Neural cell (in vitro differentiated cells): ENCODE results near the gene CDH5. TPM values are rescaled to one million over a fixed set of nuclear protein-coding genes. Genes with fewer than 3 reads are reported as not detected.

Experiments
- H2AFZ ChIP-seq: fragments of 200-600, 300-800 bp; sonication (generic), shearing (Covaris generic); 2 replicates; pipeline ENCODE4 v1.6.0; 2014; ENCODE audit warnings: low read depth, mild to moderate bottlenecking, antibody characterized with exemption, low read length, moderate library complexity
- H3F3A ChIP-seq: fragments of 200-600 bp; shearing (Covaris generic); 2 replicates; pipeline ENCODE4 v1.6.1; 2016; ENCODE audit warnings: mild to moderate bottlenecking, moderate library complexity, mixed read lengths, antibody characterized with exemption, low read length; ENCODE audit not compliant: insufficient read depth, poor library complexity, severe bottlenecking
- H3K27ac ChIP-seq: fragments of 200-600, 300-800 bp; sonication (generic), shearing (Covaris generic); 2 replicates; pipeline ENCODE4 v1.5.1; 2014; ENCODE audit warnings: mild to moderate bottlenecking, low read length, moderate library complexity
- H3K27me3 ChIP-seq: fragments of 300-800, 200-600 bp; sonication (generic), shearing (Covaris generic); 2 replicates; pipeline ENCODE4 v1.6.0; 2014; ENCODE audit warnings: mild to moderate bottlenecking, low read depth, low read length, moderate library complexity; ENCODE audit not compliant: insufficient read depth
- H3K36me3 ChIP-seq: fragments of 300-800, 200-600 bp; sonication (generic), shearing (Covaris generic); 2 replicates; pipeline ENCODE4 v1.5.1; 2014; ENCODE audit warnings: mild to moderate bottlenecking, antibody characterized with exemption, low read length, moderate library complexity; ENCODE audit not compliant: insufficient read depth
- H3K4me2 ChIP-seq: fragments of 300-800, 200-600 bp; sonication (generic), shearing (Covaris generic); 2 replicates; pipeline ENCODE4 v1.6.0; 2014; ENCODE audit warnings: mild to moderate bottlenecking, low read length
- H3K4me3 ChIP-seq: fragments of 300-800, 200-600 bp; sonication (generic), shearing (Covaris generic); 2 replicates; pipeline ENCODE4 v1.5.1; 2014; ENCODE audit warnings: mild to moderate bottlenecking, low read length, moderate library complexity
- H3K79me2 ChIP-seq: fragments of 200-600 bp; shearing (Covaris generic); replicated peaks from 2 replicates; pipeline ENCODE4 v1.6.0; 2014; ENCODE audit warnings: mild to moderate bottlenecking, low read length, moderate library complexity; ENCODE audit not compliant: insufficient read depth
- H3K9ac ChIP-seq: fragments of 300-800, 200-600 bp; sonication (generic), shearing (Covaris generic); 2 replicates; pipeline ENCODE4 v1.6.1; 2016; ENCODE audit warnings: mild to moderate bottlenecking, low read length, mixed read lengths
- H3K9me2 ChIP-seq: fragments of 200-600 bp; shearing (Covaris generic); 2 replicates; pipeline ENCODE4 v1.6.1; 2016; ENCODE audit warnings: mild to moderate bottlenecking, low read length, mixed read lengths; ENCODE audit not compliant: insufficient read depth
- H3K9me3 ChIP-seq: fragments of 200-600, 300-800 bp; sonication (generic), shearing (Covaris generic); 2 replicates; pipeline ENCODE4 v1.6.1; 2016; ENCODE audit warnings: mild to moderate bottlenecking, mixed run types, low read length, moderate library complexity, mixed read lengths
- H4K20me1 ChIP-seq: fragments of 200-600 bp; shearing (Covaris generic); 2 replicates; pipeline ENCODE4 v1.6.1; 2016; ENCODE audit warnings: mild to moderate bottlenecking, mixed run types; ENCODE audit not compliant: insufficient read depth
- CTCF ChIP-seq: fragments of 450-650 bp; IDR thresholded peaks from 2 replicates; pipeline ENCODE4 v1.5.1; 2014; ENCODE audit warnings: antibody characterized with exemption, mild to moderate bottlenecking, moderate library complexity; ENCODE audit not compliant: poor library complexity, severe bottlenecking
- EP300 ChIP-seq: fragments of 450-650 bp; conservative IDR thresholded peaks from 2 replicates; pipeline ENCODE4 v1.6.1; 2014; ENCODE audit warnings: antibody characterized with exemption, mild to moderate bottlenecking, moderate library complexity; ENCODE audit not compliant: poor library complexity, severe bottlenecking
- EZH2 ChIP-seq: fragments of 200-600, 300-800 bp; shearing (Covaris generic), sonication (generic); IDR thresholded peaks from 2 replicates; pipeline ENCODE4 v1.6.1; 2014; ENCODE audit warnings: antibody characterized with exemption, low read length, borderline replicate concordance, mild to moderate bottlenecking; ENCODE audit not compliant: insufficient read depth, poor library complexity, severe bottlenecking
- MXI1 ChIP-seq: fragments of 450-650 bp; conservative IDR thresholded peaks from 2 replicates; pipeline ENCODE4 v1.6.1; 2014; ENCODE audit warnings: antibody characterized with exemption, mild to moderate bottlenecking; ENCODE audit not compliant: poor library complexity, severe bottlenecking
- POLR2AphosphoS5 ChIP-seq: IDR thresholded peaks from 2 replicates; pipeline ENCODE4 v1.6.1; 2012
- RAD21 ChIP-seq: fragments of 450-650 bp; conservative IDR thresholded peaks from 2 replicates; pipeline ENCODE4 v1.6.1; 2014; ENCODE audit warnings: antibody characterized with exemption, mild to moderate bottlenecking, moderate library complexity
- SMC3 ChIP-seq: fragments of 450-650 bp; conservative IDR thresholded peaks from 2 replicates; pipeline ENCODE4 v1.6.1; 2014; ENCODE audit warnings: antibody characterized with exemption, mild to moderate bottlenecking, moderate library complexity; ENCODE audit not compliant: poor library complexity
- TAF1 ChIP-seq: IDR thresholded peaks from 2 replicates; pipeline ENCODE4 v1.6.1; 2012; ENCODE audit warnings: low read depth
- polyA plus RNA-seq: library from polyadenylated mRNA; depleted of rRNA; stranded (reverse); fragments of >200 nt; gene quantifications from 2 replicates; pipeline ENCODE4 v1.2.3, GENCODE V29; 2014
- TF ChIP-seq, protein P1 (sequence below): IDR thresholded peaks from 2 replicates; pipeline ENCODE4 v1.6.1; 2012; ENCODE audit warnings: borderline replicate concordance

CDH5 gene
- polyA plus RNA-seq, 1 donor from 2014 or later: not detected

- Histone ChIP-seq H3K4me3 (no peak overlapping the region), H3K36me3 (no peaks in the 10 kb centered on the region), H3K9ac (no peak overlapping the region), H3K4me2 (no peak overlapping the region), H3F3A (no peaks in the 10 kb centered on the region), H3K27me3 (no peaks in the 10 kb centered on the region), H3K9me3 (peaks cover 6% of the 10 kb centered on the region), H3K79me2 (no peaks in the 10 kb centered on the region), H3K27ac (no peak overlapping the region), H3K9me2 (no peaks in the 10 kb centered on the region), H4K20me1 (no peaks in the 10 kb centered on the region), H2AFZ (no peak overlapping the region)
- TF ChIP-seq TAF1 (no peak), POLR2AphosphoS5 (no peak), EZH2 (no peak), MXI1 (no peak), CTCF (no peak), RAD21 (no peak), EP300 (no peak), SMC3 (no peak)
- TF ChIP-seq, protein P1, sequence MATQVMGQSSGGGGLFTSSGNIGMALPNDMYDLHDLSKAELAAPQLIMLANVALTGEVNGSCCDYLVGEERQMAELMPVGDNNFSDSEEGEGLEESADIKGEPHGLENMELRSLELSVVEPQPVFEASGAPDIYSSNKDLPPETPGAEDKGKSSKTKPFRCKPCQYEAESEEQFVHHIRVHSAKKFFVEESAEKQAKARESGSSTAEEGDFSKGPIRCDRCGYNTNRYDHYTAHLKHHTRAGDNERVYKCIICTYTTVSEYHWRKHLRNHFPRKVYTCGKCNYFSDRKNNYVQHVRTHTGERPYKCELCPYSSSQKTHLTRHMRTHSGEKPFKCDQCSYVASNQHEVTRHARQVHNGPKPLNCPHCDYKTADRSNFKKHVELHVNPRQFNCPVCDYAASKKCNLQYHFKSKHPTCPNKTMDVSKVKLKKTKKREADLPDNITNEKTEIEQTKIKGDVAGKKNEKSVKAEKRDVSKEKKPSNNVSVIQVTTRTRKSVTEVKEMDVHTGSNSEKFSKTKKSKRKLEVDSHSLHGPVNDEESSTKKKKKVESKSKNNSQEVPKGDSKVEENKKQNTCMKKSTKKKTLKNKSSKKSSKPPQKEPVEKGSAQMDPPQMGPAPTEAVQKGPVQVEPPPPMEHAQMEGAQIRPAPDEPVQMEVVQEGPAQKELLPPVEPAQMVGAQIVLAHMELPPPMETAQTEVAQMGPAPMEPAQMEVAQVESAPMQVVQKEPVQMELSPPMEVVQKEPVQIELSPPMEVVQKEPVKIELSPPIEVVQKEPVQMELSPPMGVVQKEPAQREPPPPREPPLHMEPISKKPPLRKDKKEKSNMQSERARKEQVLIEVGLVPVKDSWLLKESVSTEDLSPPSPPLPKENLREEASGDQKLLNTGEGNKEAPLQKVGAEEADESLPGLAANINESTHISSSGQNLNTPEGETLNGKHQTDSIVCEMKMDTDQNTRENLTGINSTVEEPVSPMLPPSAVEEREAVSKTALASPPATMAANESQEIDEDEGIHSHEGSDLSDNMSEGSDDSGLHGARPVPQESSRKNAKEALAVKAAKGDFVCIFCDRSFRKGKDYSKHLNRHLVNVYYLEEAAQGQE: no peak
Measured at GRCh38 chr16:66414891-66415290, 48.4 kb downstream of the CDH5 start.

DNA sequence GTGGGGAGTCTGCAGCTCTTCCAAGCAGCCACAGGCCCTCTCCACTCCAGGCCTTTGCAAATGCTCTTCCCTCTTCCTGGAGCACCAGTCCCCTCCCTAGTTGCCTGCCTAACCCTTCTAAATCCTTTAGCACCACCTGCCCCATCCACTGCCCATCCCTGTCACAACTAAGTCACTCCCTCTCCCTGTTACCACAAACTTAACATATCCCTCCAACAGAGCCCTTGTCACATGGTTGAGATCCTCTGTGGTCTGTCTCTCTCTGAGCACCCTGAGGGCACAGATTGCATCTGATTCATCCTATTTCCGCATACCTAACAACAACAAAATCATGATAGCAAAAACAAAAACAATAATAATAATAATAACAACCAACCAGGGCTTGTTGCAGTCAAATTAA is 49.6 kb downstream of the CDH5 start:
- H3K4me3 ChIP-seq: no peak overlapping the region
- H3K4me2 ChIP-seq: no peak overlapping the region
- H3K9ac ChIP-seq: no peak overlapping the region

More for the DNA sequence above, 49.6 kb downstream of the CDH5 start:
- Histone ChIP-seq H3K9me3 (peaks cover 6% of the 10 kb centered on the region), H4K20me1 (no peaks in the 10 kb centered on the region), H3K27me3 (no peaks in the 10 kb centered on the region), H3K9me2 (no peaks in the 10 kb centered on the region), H3K27ac (no peak overlapping the region), H2AFZ (no peak overlapping the region), H3K79me2 (no peaks in the 10 kb centered on the region), H3K36me3 (no peaks in the 10 kb centered on the region), H3F3A (no peaks in the 10 kb centered on the region)
- TF ChIP-seq CTCF: no peak
- no peak for TF ChIP-seq EP300
- TF ChIP-seq, protein P1: no peak
- TF ChIP-seq TAF1: no peak
- TF ChIP-seq MXI1: no peak
- TF ChIP-seq EZH2: no peak
- TF ChIP-seq SMC3: no peak
- no peak for TF ChIP-seq POLR2AphosphoS5
- no peak for TF ChIP-seq RAD21
